Sigmoid colon (tissue), 7 donors: ENCODE results near the gene ORM1. TPM values are rescaled to one million over a fixed set of nuclear protein-coding genes. Genes with fewer than 3 reads are reported as not detected.

Experiments
- DNase-seq: peaks from one replicate; pipeline ENCODE4 v3.0.0-alpha.2; 2019
- H3K27ac ChIP-seq, 4 donors: fragments of 200-600 bp; sonication (generic); one replicate each; pipeline ENCODE4 v1.5.1; 2016 to 2019; ENCODE audit warnings: mild to moderate bottlenecking in 1 of 4
- H3K27me3 ChIP-seq, 3 donors: fragments of 200-600 bp; sonication (generic); one replicate each; pipeline ENCODE4 v1.5.1; 2019; ENCODE audit warnings: mild to moderate bottlenecking in 1 of 3
- H3K36me3 ChIP-seq, 4 donors: fragments of 200-600 bp; sonication (generic); one replicate each; pipeline ENCODE4 v1.5.1; 2016 to 2019
- H3K4me1 ChIP-seq, 4 donors: fragments of 200-600 bp; sonication (generic); one replicate each; pipeline ENCODE4 v1.5.1; 2017 to 2019
- H3K4me3 ChIP-seq, 4 donors: fragments of 200-600 bp; sonication (generic); one replicate each; pipeline ENCODE4 v1.5.1; 2017 to 2019; ENCODE audit warnings: mild to moderate bottlenecking in 2 of 4, moderate library complexity in 1 of 4
- H3K9me3 ChIP-seq, 4 donors: fragments of 200-600 bp in 3 of 4; sonication (generic) in 3 of 4; one replicate each; pipeline versions ENCODE4 v1.5.1 to v1.6.1; 2013 to 2019
- CTCF ChIP-seq, 4 experiments: fragments of 450-650 bp in 3 of 4; fragments of 200-600 bp in 1 of 4; IDR thresholded peaks; one replicate each; pipeline ENCODE4 v1.5.1; 2016 to 2019; ENCODE audit warnings: antibody characterized with exemption in 4 of 4, mild to moderate bottlenecking in 3 of 4, moderate library complexity in 2 of 4
- EP300 ChIP-seq, 4 donors: sonication (generic); formaldehyde crosslinking; IDR thresholded peaks; one replicate each; pipeline ENCODE4 v1.6.1; 2017; ENCODE audit warnings: antibody characterized with exemption in 4 of 4
- POLR2A ChIP-seq, 2 donors: fragments of 450-650 bp; IDR thresholded peaks; one replicate each; pipeline ENCODE4 v1.6.1; 2016; ENCODE audit warnings: antibody characterized with exemption in 2 of 2, mild to moderate bottlenecking in 2 of 2, moderate library complexity in 2 of 2
- POLR2AphosphoS5 ChIP-seq, 4 donors: sonication (generic); formaldehyde crosslinking; IDR thresholded peaks; one replicate each; pipeline ENCODE4 v1.6.1; 2017; ENCODE audit warnings: antibody characterized with exemption in 4 of 4
- WGBS, 2 donors: extraction: QIAGEN DNeasy Blood & Tissue Kit; methylation state at CpG; one replicate each; pipeline ENCODE4 v1.1.7; 2013; 5-methylcytosine and 5-hydroxymethylcytosine counted together
- intact Hi-C: fragments of 100-400 bp; cut with DNase I; formaldehyde crosslinking; loops from one replicate; pipeline ENCODE4 v1.15.1; 2023
- polyA plus RNA-seq, 3 donors: library from polyadenylated mRNA; stranded (reverse); fragments of 200-250 nt; gene quantifications; one replicate each; pipeline ENCODE4 v1.2.3, GENCODE V29; 2013
- total RNA-seq, 4 donors: library from RNA; depleted of rRNA; stranded (reverse); fragments of >200 nt; gene quantifications; one replicate each; pipeline ENCODE4 v1.1.0, GENCODE V29; 2016
- donor health status: healthy with polysubstance abuse.
- donor health status: Bipolar disorder and iron deficiency.
- donor health status: healthy.

ORM1 gene
- total and polyA plus RNA-seq, 7 donors, result 1.1 to 1.8 TPM; not detected in 5

GRCh38 chr9:114289571-114290481 is 33.1 kb upstream of the ORM1 start:
- no peaks in the 10 kb centered on the region for H3K27me3 ChIP-seq
- intact Hi-C loops, result loop anchor here (1.0 kb wide), 3 partner anchors 135 to 208 kb away; partner anchors contain the start of gene COL27A1
- H3K4me3 ChIP-seq, result no peak overlapping the region
- 86 to 90% methylated on average over 13 of the region's 13 CpGs for whole genome bisulfite sequencing, 2 donors
- peaks cover 0 to 16% (median 0%) of the 10 kb centered on the region in 4 donors for H3K36me3 ChIP-seq
- H3K9me3 ChIP-seq, result peaks cover 0 to 4% (median under 1%) of the 10 kb centered on the region in 4 donors
- no peak overlapping the region for H3K27ac ChIP-seq
- H3K4me1 ChIP-seq, result peaks cover 0 to 12% (median 3%) of the 10 kb centered on the region in 4 donors
- TF ChIP-seq POLR2A (IDR thresholded peaks at IDR 0.05) (no peak), EP300 (IDR thresholded peaks at IDR 0.05) (no peak), POLR2AphosphoS5 (IDR thresholded peaks at IDR 0.05) (no peak), CTCF (IDR thresholded peaks at IDR 0.05) (no peak)
- DNase-seq, result peak; percentile 55

DNA sequence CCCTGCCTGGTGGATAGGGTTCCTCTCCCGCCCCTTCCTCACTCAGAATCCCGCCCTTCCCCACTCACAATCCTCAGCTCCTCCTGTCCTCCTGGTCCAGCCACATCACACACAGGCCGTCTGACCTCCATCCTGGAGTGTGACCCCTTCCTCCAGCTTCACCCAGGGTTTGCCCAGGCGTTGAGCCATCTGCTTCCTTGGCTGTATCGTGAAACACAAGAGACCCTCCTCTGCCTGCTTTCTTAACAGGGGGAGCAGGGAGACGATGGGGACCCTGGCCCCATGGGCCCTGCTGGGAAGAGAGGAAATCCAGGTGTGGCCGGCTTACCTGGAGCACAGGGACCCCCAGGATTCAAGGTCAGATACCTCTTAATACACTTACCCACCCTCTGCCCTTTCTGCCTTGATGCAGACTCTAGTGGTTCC is 32.3 kb upstream of the ORM1 start:
- WGBS, 2 donors, result 71 to 76% methylated on average over 7 of the region's 7 CpGs
- H3K4me3 ChIP-seq, result no peak overlapping the region
- H3K36me3 ChIP-seq, result peaks cover 0 to 23% (median 0%) of the 10 kb centered on the region in 4 donors
- intact Hi-C loops, result loop anchor here (1.0 kb wide), 3 partner anchors 135 to 208 kb away; partner anchors contain the start of gene COL27A1
- no peaks in the 10 kb centered on the region for H3K27me3 ChIP-seq
- peaks cover 0 to 4% (median 1%) of the 10 kb centered on the region in 4 donors for H3K9me3 ChIP-seq
- TF ChIP-seq CTCF (IDR thresholded peaks at IDR 0.05) (no peak), POLR2AphosphoS5 (IDR thresholded peaks at IDR 0.05) (no peak)
- DNase-seq, result peak; percentile 40
- H3K27ac ChIP-seq, result no peak overlapping the region
- peaks cover 0 to 12% (median 3%) of the 10 kb centered on the region in 4 donors for H3K4me1 ChIP-seq

GRCh38 chr9:114291064-114291474 is 31.8 kb upstream of the ORM1 start:
- 17 to 19% methylated on average over 12 of the region's 12 CpGs for whole genome bisulfite sequencing, 2 donors
- intact Hi-C loops, result no loop called here

GRCh38 chr9:114291886-114292590 is 30.9 kb upstream of the ORM1 start:
- Histone ChIP-seq H3K27ac (no peak overlapping the region), H3K9me3 (peaks cover 0 to 4% (median 1%) of the 10 kb centered on the region in 4 donors), H3K4me1 (peaks cover 0 to 12% (median 3%) of the 10 kb centered on the region in 4 donors), H3K4me3 (no peak overlapping the region), H3K36me3 (peaks cover 0 to 38% (median 0%) of the 10 kb centered on the region in 4 donors), H3K27me3 (no peaks in the 10 kb centered on the region)
- intact Hi-C loops, result no loop called here
- peak; percentile 29 for DNase-seq
- TF ChIP-seq CTCF (IDR thresholded peaks at IDR 0.05) (no peak), POLR2A (IDR thresholded peaks at IDR 0.05) (no peak), POLR2AphosphoS5 (IDR thresholded peaks at IDR 0.05) (no peak), EP300 (IDR thresholded peaks at IDR 0.05) (no peak)
- 80 to 92% methylated on average over 11 of the region's 11 CpGs for WGBS, 2 donors

More at GRCh38 chr9:114291064-114291474, 31.8 kb upstream of the ORM1 start:
- peak; percentile 86 for DNase-seq
- no peak for TF ChIP-seq EP300 (IDR thresholded peaks at IDR 0.05)
- TF ChIP-seq CTCF (IDR thresholded peaks at IDR 0.05), result peak; percentile 69 to 98 (median 90)
- H3K4me1 ChIP-seq, result peaks cover 0 to 12% (median 3%) of the 10 kb centered on the region in 4 donors
- H3K4me3 ChIP-seq, result no peak overlapping the region
- no peak overlapping the region for H3K27ac ChIP-seq
- no peaks in the 10 kb centered on the region for H3K27me3 ChIP-seq
- H3K36me3 ChIP-seq, result peaks cover 0 to 28% (median 0%) of the 10 kb centered on the region in 4 donors
- peaks cover 0 to 4% (median 1%) of the 10 kb centered on the region in 4 donors for H3K9me3 ChIP-seq
